Loucy (cell line): ENCODE data around the gene HIF1AN.

Source experiments
- H2AFZ ChIP-seq: fragments of 200-600 bp; sonication (generic); 2 replicates; pipeline ENCODE4 v1.6.0; 2016; ENCODE audit warnings: antibody characterized with exemption, mild to moderate bottlenecking, low read length, moderate library complexity
- H3F3A ChIP-seq: fragments of 200-600 bp; 2 replicates; pipeline ENCODE4 v1.6.0; 2016; ENCODE audit warnings: antibody characterized with exemption, low read depth, mild to moderate bottlenecking
- H3K27me3 ChIP-seq: fragments of 200-600 bp; sonication (generic); 2 replicates; pipeline ENCODE4 v1.6.1; 2014; ENCODE audit warnings: low read length, mild to moderate bottlenecking; ENCODE audit not compliant: insufficient read depth, poor library complexity, severe bottlenecking
- H3K36me3 ChIP-seq: fragments of 200-600 bp; sonication (generic); 2 replicates; pipeline ENCODE4 v1.6.1; 2016; ENCODE audit warnings: low read length; ENCODE audit not compliant: insufficient read depth
- H3K4me1 ChIP-seq: fragments of 200-600 bp; sonication (generic); 2 replicates; pipeline ENCODE4 v1.5.1; 2014; ENCODE audit warnings: low read length, mild to moderate bottlenecking; ENCODE audit not compliant: insufficient read depth, poor library complexity, severe bottlenecking
- H3K4me2 ChIP-seq: fragments of 200-600 bp; sonication (generic); 2 replicates; pipeline ENCODE4 v1.6.0; 2014; ENCODE audit warnings: antibody characterized with exemption, low read length, low read depth, mild to moderate bottlenecking; ENCODE audit not compliant: poor library complexity, severe bottlenecking
- H3K4me3 ChIP-seq: fragments of 200-600 bp; sonication (generic); 2 replicates; pipeline ENCODE4 v1.5.1; 2014; ENCODE audit warnings: low read length, mild to moderate bottlenecking, mixed read lengths; ENCODE audit not compliant: poor library complexity, severe bottlenecking
- H3K79me2 ChIP-seq: fragments of 200-600 bp; sonication (generic); 2 replicates; pipeline ENCODE4 v1.6.1; 2014; ENCODE audit warnings: low read length; ENCODE audit not compliant: insufficient read depth
- H3K9ac ChIP-seq: fragments of 200-600 bp; sonication (generic); 2 replicates; pipeline ENCODE4 v1.6.0; 2014; ENCODE audit warnings: mild to moderate bottlenecking, low read depth, low read length, moderate library complexity; ENCODE audit not compliant: poor library complexity, severe bottlenecking
- H3K9me2 ChIP-seq: fragments of 200-600 bp; sonication (generic); replicated peaks from 2 replicates; pipeline ENCODE4 v1.6.1; 2016; ENCODE audit warnings: low read depth, low read length, mixed read lengths
- H3K9me3 ChIP-seq: fragments of 200-600 bp; sonication (generic); 2 replicates; pipeline ENCODE4 v1.6.1; 2014; ENCODE audit warnings: mild to moderate bottlenecking, antibody characterized with exemption, low read length, low read depth; ENCODE audit not compliant: insufficient read depth
- H4K20me1 ChIP-seq: fragments of 200-600 bp; sonication (generic); 2 replicates; pipeline ENCODE4 v1.6.0; 2014; ENCODE audit warnings: antibody characterized with exemption, low read length, mild to moderate bottlenecking; ENCODE audit not compliant: insufficient read depth, poor library complexity, severe bottlenecking
- EZH2phosphoT487 ChIP-seq: fragments of 200-600 bp; IDR thresholded peaks from 2 replicates; pipeline ENCODE4 v1.6.1; 2018; ENCODE audit warnings: antibody characterized with exemption, mild to moderate bottlenecking, moderate library complexity, borderline replicate concordance
- TF ChIP-seq, protein P1 (sequence below): fragments of 200-600 bp; sonication (generic); conservative IDR thresholded peaks from 2 replicates; pipeline ENCODE4 v1.5.1; 2014; ENCODE audit warnings: mild to moderate bottlenecking, antibody characterized with exemption, low read length

Gene HIF1AN

DNA sequence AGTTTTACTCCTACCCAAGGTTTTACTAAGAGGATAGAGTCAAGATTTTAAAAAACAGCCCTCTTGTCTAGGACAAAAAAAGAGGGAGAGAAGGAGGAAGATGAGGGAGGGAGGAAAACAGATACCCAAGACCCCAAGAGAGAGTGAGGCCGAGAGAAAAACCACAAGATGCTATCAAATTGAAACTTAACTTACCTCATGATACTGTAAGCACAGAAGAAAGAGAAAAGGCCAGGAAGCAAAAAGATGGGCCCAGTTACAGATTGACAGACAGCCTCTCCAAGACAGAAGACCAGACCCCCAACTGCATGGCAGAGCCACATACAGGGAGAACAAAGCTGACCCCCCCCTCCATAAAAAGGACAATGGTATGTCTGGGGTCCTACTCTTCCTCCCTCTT is 27.5 kb upstream of the HIF1AN start:
- Histone ChIP-seq H4K20me1 (no peaks in the 10 kb centered on the region), H3K4me2 (peak overlapping the region; percentile 78), H3K9ac (peak overlapping the region; percentile 83), H3K27me3 (no peaks in the 10 kb centered on the region), H3K79me2 (peaks cover 36% of the 10 kb centered on the region; the same call in 1 of the 2 replicates), H2AFZ (no peak overlapping the region), H3K9me2 (no peaks in the 10 kb centered on the region), H3K9me3 (no peaks in the 10 kb centered on the region), H3K4me3 (peak overlapping the region; percentile 67), H3K4me1 (peaks cover 83% of the 10 kb centered on the region), H3F3A (peaks cover 10% of the 10 kb centered on the region), H3K36me3 (no peaks in the 10 kb centered on the region; the same call in 1 of the 2 replicates)
- no peak for TF ChIP-seq EZH2phosphoT487
- TF ChIP-seq, protein P1, sequence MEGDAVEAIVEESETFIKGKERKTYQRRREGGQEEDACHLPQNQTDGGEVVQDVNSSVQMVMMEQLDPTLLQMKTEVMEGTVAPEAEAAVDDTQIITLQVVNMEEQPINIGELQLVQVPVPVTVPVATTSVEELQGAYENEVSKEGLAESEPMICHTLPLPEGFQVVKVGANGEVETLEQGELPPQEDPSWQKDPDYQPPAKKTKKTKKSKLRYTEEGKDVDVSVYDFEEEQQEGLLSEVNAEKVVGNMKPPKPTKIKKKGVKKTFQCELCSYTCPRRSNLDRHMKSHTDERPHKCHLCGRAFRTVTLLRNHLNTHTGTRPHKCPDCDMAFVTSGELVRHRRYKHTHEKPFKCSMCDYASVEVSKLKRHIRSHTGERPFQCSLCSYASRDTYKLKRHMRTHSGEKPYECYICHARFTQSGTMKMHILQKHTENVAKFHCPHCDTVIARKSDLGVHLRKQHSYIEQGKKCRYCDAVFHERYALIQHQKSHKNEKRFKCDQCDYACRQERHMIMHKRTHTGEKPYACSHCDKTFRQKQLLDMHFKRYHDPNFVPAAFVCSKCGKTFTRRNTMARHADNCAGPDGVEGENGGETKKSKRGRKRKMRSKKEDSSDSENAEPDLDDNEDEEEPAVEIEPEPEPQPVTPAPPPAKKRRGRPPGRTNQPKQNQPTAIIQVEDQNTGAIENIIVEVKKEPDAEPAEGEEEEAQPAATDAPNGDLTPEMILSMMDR: no peak

DNA sequence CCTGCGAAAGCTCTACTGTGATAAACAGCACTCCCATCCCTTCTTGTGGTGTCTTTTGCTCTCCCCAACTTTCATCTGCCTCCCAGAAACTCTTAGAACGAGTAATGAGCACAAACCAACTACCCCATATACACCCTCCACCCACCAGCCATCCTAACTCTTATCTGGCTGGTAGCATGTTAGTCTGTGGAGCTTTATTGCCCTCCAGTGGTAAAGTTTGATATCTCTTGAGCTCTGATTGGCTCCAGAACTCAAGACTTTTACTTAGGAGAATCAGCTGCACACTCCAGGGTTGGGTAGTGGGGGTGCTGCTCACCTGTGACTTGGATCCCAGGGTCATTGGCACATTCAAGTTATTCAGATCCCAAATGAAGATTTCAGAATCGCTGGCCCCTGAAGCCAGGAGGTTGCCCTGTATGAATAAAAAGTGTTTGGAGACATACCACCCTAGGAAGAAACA is 27.0 kb upstream of the HIF1AN start:
- peaks cover 10% of the 10 kb centered on the region for H3F3A ChIP-seq
- peaks cover 36% of the 10 kb centered on the region; the same call in 1 of the 2 replicates for H3K79me2 ChIP-seq
- no peaks in the 10 kb centered on the region for H3K9me2 ChIP-seq
- H3K4me3 ChIP-seq: peak overlapping the region; percentile 67
- H3K9me3 ChIP-seq: no peaks in the 10 kb centered on the region
- no peaks in the 10 kb centered on the region for H4K20me1 ChIP-seq
- peak overlapping the region; percentile 78 for H3K4me2 ChIP-seq
- TF ChIP-seq, protein P1: peak; percentile 82
- TF ChIP-seq EZH2phosphoT487: no peak
- peaks cover 85% of the 10 kb centered on the region for H3K4me1 ChIP-seq
- H3K9ac ChIP-seq: peak overlapping the region; percentile 83
- no peaks in the 10 kb centered on the region for H3K27me3 ChIP-seq
- H3K36me3 ChIP-seq: no peaks in the 10 kb centered on the region; the same call in 1 of the 2 replicates
- no peak overlapping the region for H2AFZ ChIP-seq

DNA sequence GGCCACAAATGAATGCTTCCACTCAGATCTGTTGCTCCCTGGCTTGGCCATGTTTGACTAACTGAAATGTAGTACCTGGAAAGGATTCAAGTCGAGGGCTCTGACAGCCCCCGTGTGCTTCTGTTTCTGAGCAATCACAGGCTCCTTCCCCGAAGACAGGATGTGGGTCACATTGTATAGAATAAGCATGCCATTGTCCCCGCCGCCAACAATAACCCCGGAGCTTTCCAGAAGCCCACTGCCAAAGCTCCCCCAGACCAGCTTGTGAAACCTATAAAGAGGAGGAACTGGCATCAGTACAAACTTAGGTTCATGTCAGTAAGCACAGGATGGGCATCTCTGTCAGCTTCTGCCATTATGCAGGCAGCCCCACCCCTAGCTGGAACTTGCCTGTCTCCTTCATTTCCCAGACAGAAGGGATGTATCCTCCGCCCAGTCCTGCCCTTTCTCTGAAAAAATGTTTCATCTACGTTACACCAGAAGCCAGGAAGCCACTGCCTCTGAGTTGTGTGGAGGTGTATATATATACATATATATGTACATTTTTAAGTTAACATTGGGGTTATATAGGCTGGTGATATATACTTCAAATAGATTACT is 26.4 kb upstream of the HIF1AN start:
- no peaks in the 10 kb centered on the region; the same call in 1 of the 2 replicates for H3K36me3 ChIP-seq
- no peaks in the 10 kb centered on the region for H3K27me3 ChIP-seq
- H3K9me2 ChIP-seq: no peaks in the 10 kb centered on the region
- no peak for TF ChIP-seq EZH2phosphoT487
- TF ChIP-seq, protein P1: no peak
- no peak overlapping the region for H2AFZ ChIP-seq
- H3K79me2 ChIP-seq: peaks cover 36% of the 10 kb centered on the region; the same call in 1 of the 2 replicates
- no peaks in the 10 kb centered on the region for H4K20me1 ChIP-seq
- no peaks in the 10 kb centered on the region for H3K9me3 ChIP-seq
- peak overlapping the region; percentile 83 for H3K9ac ChIP-seq
- peaks cover 85% of the 10 kb centered on the region for H3K4me1 ChIP-seq
- H3K4me2 ChIP-seq: peak overlapping the region; percentile 78
- no peak overlapping the region for H3K4me3 ChIP-seq
- H3F3A ChIP-seq: peaks cover 10% of the 10 kb centered on the region
